Astrocyte (in vitro differentiated cells and primary cell): ENCODE data around the gene HADHB. TPM values are rescaled to one million over a fixed set of nuclear protein-coding genes. Genes with fewer than 3 reads are reported as not detected.

Experiments
- DNase-seq: peaks from one replicate; pipeline ENCODE4 v3.0.0-alpha.2; 2010; ENCODE audit warnings: low read depth
- FAIRE-seq: peaks from 2 replicates; lab custom pipeline; 2011; peaks lifted over from hg19 to GRCh38; lab: Jason Lieb, UNC
- H2AFZ ChIP-seq: 2 replicates; pipeline ENCODE4 v1.6.0; 2012; ENCODE audit warnings: low read depth, low read length, inconsistent platforms
- H3K27ac ChIP-seq: 2 replicates; pipeline ENCODE4 v1.5.1; 2011; ENCODE audit warnings: low read depth, low read length, inconsistent platforms
- H3K27me3 ChIP-seq: 2 replicates; pipeline ENCODE4 v1.6.0; 2011; ENCODE audit warnings: low read length, inconsistent platforms; ENCODE audit not compliant: insufficient read depth
- H3K36me3 ChIP-seq: 2 replicates; pipeline ENCODE4 v1.5.1; 2011; ENCODE audit warnings: low read length, inconsistent platforms; ENCODE audit not compliant: insufficient read depth
- H3K4me1 ChIP-seq: 2 replicates; pipeline ENCODE4 v1.5.1; 2011; ENCODE audit warnings: low read length, inconsistent platforms; ENCODE audit not compliant: insufficient read depth
- H3K4me2 ChIP-seq: 2 replicates; pipeline ENCODE4 v1.6.0; 2012; ENCODE audit warnings: low read length, inconsistent platforms
- H3K4me3 ChIP-seq: 2 replicates; pipeline ENCODE4 v1.5.1; 2011; ENCODE audit warnings: low read depth, mild to moderate bottlenecking, low read length, inconsistent platforms; ENCODE audit not compliant: insufficient read depth
- H3K79me2 ChIP-seq: 2 replicates; pipeline ENCODE4 v1.6.0; 2012; ENCODE audit warnings: mild to moderate bottlenecking, low read length, inconsistent platforms; ENCODE audit not compliant: insufficient read depth
- H3K9ac ChIP-seq: 2 replicates; pipeline ENCODE4 v1.6.0; 2012; ENCODE audit warnings: mild to moderate bottlenecking, low read length, inconsistent platforms
- H3K9me3 ChIP-seq: 2 replicates; pipeline ENCODE4 v1.5.1; 2012; ENCODE audit warnings: low read depth, mild to moderate bottlenecking, low read length, inconsistent platforms; ENCODE audit not compliant: insufficient read depth
- H4K20me1 ChIP-seq: 2 replicates; pipeline ENCODE4 v1.6.0; 2012; ENCODE audit warnings: low read length, inconsistent platforms; ENCODE audit not compliant: insufficient read depth
- H3K27ac Mint-ChIP-seq: one replicate; pipeline ENCODE4 v1.8.0; 2021; ENCODE audit warnings: mild to moderate bottlenecking, mixed read lengths; ENCODE audit not compliant: unreplicated experiment
- H3K27me3 Mint-ChIP-seq: one replicate; pipeline ENCODE4 v1.8.0; 2021; ENCODE audit warnings: low read depth, mixed read lengths; ENCODE audit not compliant: unreplicated experiment
- H3K36me3 Mint-ChIP-seq: one replicate; pipeline ENCODE4 v1.8.0; 2021; ENCODE audit warnings: low read depth, mixed read lengths; ENCODE audit not compliant: unreplicated experiment
- H3K4me1 Mint-ChIP-seq: one replicate; pipeline ENCODE4 v1.8.0; 2021; ENCODE audit warnings: low read depth, mixed read lengths; ENCODE audit not compliant: unreplicated experiment
- H3K4me3 Mint-ChIP-seq: one replicate; pipeline ENCODE4 v1.8.0; 2021; ENCODE audit warnings: mild to moderate bottlenecking, moderate library complexity, mixed read lengths; ENCODE audit not compliant: unreplicated experiment
- H3K9me3 Mint-ChIP-seq: one replicate; pipeline ENCODE4 v1.8.0; 2021; ENCODE audit warnings: mild to moderate bottlenecking, mixed read lengths; ENCODE audit not compliant: unreplicated experiment
- CTCF ChIP-seq: IDR thresholded peaks from 2 replicates; pipeline ENCODE4 v1.5.1; 2011; ENCODE audit warnings: low read depth, mild to moderate bottlenecking, inconsistent platforms, low read length, moderate library complexity; ENCODE audit not compliant: insufficient read depth
- EZH2 ChIP-seq: IDR thresholded peaks from 2 replicates; pipeline ENCODE4 v1.6.1; 2012; ENCODE audit warnings: mild to moderate bottlenecking, low read length, inconsistent platforms; ENCODE audit not compliant: insufficient read depth
- total RNA-seq: library from RNA; stranded (reverse); gene quantifications from 2 replicates; pipeline ENCODE4 v1.2.1, GENCODE V29; 2021

Gene HADHB
- total RNA-seq, 1 donor from 2014 or later: 109 TPM

- Histone ChIP-seq H2AFZ (peak overlapping the region; percentile 100), H3K36me3 (no peaks in the 10 kb centered on the region), H4K20me1 (no peaks in the 10 kb centered on the region), H3K27ac (peak overlapping the region; percentile 50), H3K79me2 (no peaks in the 10 kb centered on the region), H3K4me1 (peaks cover 19% of the 10 kb centered on the region), H3K9ac (peak overlapping the region; percentile 80), H3K27me3 (no peaks in the 10 kb centered on the region), H3K9me3 (no peaks in the 10 kb centered on the region), H3K4me3 (peak overlapping the region; percentile 62), H3K4me2 (peak overlapping the region; percentile 96)
- H3K27ac Mint-ChIP-seq: no peak overlapping the region
- no peak overlapping the region for H3K4me3 Mint-ChIP-seq
- peaks cover 3% of the 10 kb centered on the region for H3K4me1 Mint-ChIP-seq
- no peaks in the 10 kb centered on the region for H3K9me3 Mint-ChIP-seq
- FAIRE-seq: no peak
- TF ChIP-seq EZH2: no peak
- TF ChIP-seq CTCF: no peak
- peaks cover 15% of the 10 kb centered on the region for H3K27me3 Mint-ChIP-seq
- H3K36me3 Mint-ChIP-seq: peaks cover 3% of the 10 kb centered on the region
- DNase-seq: peak; percentile 43
Measured at GRCh38 chr2:26298638-26299393, 54.1 kb downstream of the HADHB start.

DNA sequence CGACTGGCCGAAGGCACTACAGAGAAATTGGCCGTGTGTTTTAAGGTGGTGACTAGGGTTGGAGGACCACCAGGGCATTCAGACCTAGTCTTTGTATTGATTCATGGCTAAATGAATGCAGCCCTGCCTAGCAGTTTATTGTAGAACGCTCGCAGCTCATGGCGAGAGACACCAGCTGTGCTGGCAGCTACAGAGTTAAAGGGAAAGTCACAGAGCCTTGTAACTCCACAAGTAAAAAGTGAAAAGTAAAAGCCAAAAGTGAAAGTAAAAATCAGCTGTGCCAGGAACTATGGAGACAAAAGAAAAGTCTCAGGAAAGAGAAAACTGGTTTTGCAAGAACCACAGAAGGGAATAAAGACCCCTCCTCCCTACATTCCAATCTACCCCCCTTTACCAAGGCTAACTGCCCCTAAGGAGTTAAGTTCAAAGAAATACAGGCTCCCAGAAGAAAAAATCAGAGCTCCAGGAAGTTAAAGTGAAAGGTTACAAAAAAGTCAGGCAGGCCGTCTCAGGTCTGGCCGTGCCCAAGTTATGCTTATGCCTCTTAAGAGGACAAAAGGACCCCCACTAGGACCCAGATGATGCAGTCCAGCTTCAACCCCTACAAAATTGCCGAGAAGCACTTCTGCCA is 54.8 kb downstream of the HADHB start:
- Mint-ChIP-seq H3K4me1 (peaks cover 3% of the 10 kb centered on the region), H3K9me3 (no peaks in the 10 kb centered on the region), H3K27me3 (peaks cover 15% of the 10 kb centered on the region), H3K4me3 (no peak overlapping the region), H3K36me3 (peaks cover 3% of the 10 kb centered on the region), H3K27ac (no peak overlapping the region)
- no peak for TF ChIP-seq EZH2
- TF ChIP-seq CTCF: no peak
- Histone ChIP-seq H3K4me2 (peak overlapping the region; percentile 96), H3K4me3 (peak overlapping the region; percentile 62), H3K36me3 (no peaks in the 10 kb centered on the region), H3K27ac (peak overlapping the region; percentile 50), H3K4me1 (peaks cover 19% of the 10 kb centered on the region), H2AFZ (peak overlapping the region; percentile 100), H3K27me3 (no peaks in the 10 kb centered on the region), H3K79me2 (no peaks in the 10 kb centered on the region), H4K20me1 (no peaks in the 10 kb centered on the region), H3K9ac (peak overlapping the region; percentile 80), H3K9me3 (no peaks in the 10 kb centered on the region)
- FAIRE-seq: no peak
- DNase-seq: peak; percentile 53
